Measurements from ENCODE around the gene CLCN4.

CLCN4 gene

GRCh38 chrX:10198254-10198653 lies 41.5 kb downstream of the CLCN4 start:
- DNase-seq = no peak

- DNase-seq = no peak
Measured at GRCh38 chrX:10199212-10199611, 42.4 kb downstream of the CLCN4 start.

- DNase-seq = no peak
Measured at GRCh38 chrX:10203617-10204016, 46.8 kb downstream of the CLCN4 start.

- no peak for DNase-seq
Measured at GRCh38 chrX:10206317-10206716, 49.5 kb downstream of the CLCN4 start.

GRCh38 chrX:10208281-10208856 lies 51.6 kb downstream of the CLCN4 start:
- DNase-seq = no peak

GRCh38 chrX:10208953-10209352 lies 52.2 kb downstream of the CLCN4 start:
- DNase-seq = no peak

- no peak for DNase-seq
Measured at GRCh38 chrX:10212395-10212794, 55.6 kb downstream of the CLCN4 start.

GRCh38 chrX:10213716-10214115 lies 56.9 kb downstream of the CLCN4 start:
- DNase-seq = no peak

- no peak for DNase-seq
Measured at GRCh38 chrX:10216208-10216607, 59.4 kb downstream of the CLCN4 start.

- no peak for DNase-seq
Measured at GRCh38 chrX:10217198-10217597, 60.4 kb downstream of the CLCN4 start.

GRCh38 chrX:10221651-10222050 lies 64.9 kb downstream of the CLCN4 start:
- no peak for DNase-seq

- DNase-seq = no peak
Measured at GRCh38 chrX:10223276-10223675, 66.5 kb downstream of the CLCN4 start.

GRCh38 chrX:10223781-10224180 lies 67.0 kb downstream of the CLCN4 start:
- DNase-seq = no peak

GRCh38 chrX:10230222-10230621 lies 73.4 kb downstream of the CLCN4 start:
- no peak for DNase-seq

- DNase-seq = peak; percentile 15
Measured at GRCh38 chrX:10231461-10231860, 74.7 kb downstream of the CLCN4 start.

GRCh38 chrX:10233173-10233572 lies 76.4 kb downstream of the CLCN4 start:
- no peak for DNase-seq

- DNase-seq = no peak
Measured at GRCh38 chrX:10233696-10234095, 76.9 kb downstream of the CLCN4 start.

- no peak for DNase-seq
Measured at GRCh38 chrX:10235851-10236250, 79.1 kb downstream of the CLCN4 start.

GRCh38 chrX:10237241-10237640 lies 80.5 kb downstream of the CLCN4 start:
- DNase-seq = no peak

- no peak for DNase-seq
Measured at GRCh38 chrX:10239611-10240064, 82.9 kb downstream of the CLCN4 start.

- DNase-seq = no peak
Measured at GRCh38 chrX:10240918-10241317, 84.1 kb downstream of the CLCN4 start.

- DNase-seq = peak; percentile 37
Measured at GRCh38 chrX:10242026-10242425, 85.3 kb downstream of the CLCN4 start.

- peak; percentile 4 for DNase-seq
Measured at GRCh38 chrX:10243106-10243505, 86.3 kb downstream of the CLCN4 start.

- DNase-seq = no peak
Measured at GRCh38 chrX:10244915-10245622, 88.3 kb downstream of the CLCN4 start.

- no peak for DNase-seq
Measured at GRCh38 chrX:10245886-10246285, 89.1 kb downstream of the CLCN4 start.
